Endothelial cell (in vitro differentiated cells): Measurements from ENCODE around the gene XPC. TPM values are rescaled to one million over a fixed set of nuclear protein-coding genes. Genes with fewer than 3 reads are reported as not detected.

Source experiments
- DNase-seq: peaks from one replicate; pipeline ENCODE4 v3.0.0; 2021; ENCODE audit warnings: low spot score
- H3K27ac Mint-ChIP-seq: one replicate; pipeline ENCODE4 v1.8.0; 2021; ENCODE audit warnings: mixed read lengths, inconsistent platforms; ENCODE audit not compliant: unreplicated experiment
- H3K27me3 Mint-ChIP-seq: one replicate; pipeline ENCODE4 v1.8.0; 2021; ENCODE audit warnings: mild to moderate bottlenecking, moderate library complexity, mixed read lengths, inconsistent platforms; ENCODE audit not compliant: unreplicated experiment
- H3K36me3 Mint-ChIP-seq: one replicate; pipeline ENCODE4 v1.8.0; 2021; ENCODE audit warnings: mild to moderate bottlenecking, low read depth, mixed read lengths, inconsistent platforms; ENCODE audit not compliant: unreplicated experiment
- H3K4me1 Mint-ChIP-seq: one replicate; pipeline ENCODE4 v1.8.0; 2021; ENCODE audit warnings: mild to moderate bottlenecking, mixed read lengths, inconsistent platforms; ENCODE audit not compliant: unreplicated experiment
- H3K4me3 Mint-ChIP-seq: one replicate; pipeline ENCODE4 v1.8.0; 2021; ENCODE audit warnings: mild to moderate bottlenecking, mixed read lengths, inconsistent platforms; ENCODE audit not compliant: unreplicated experiment
- H3K9me3 Mint-ChIP-seq: one replicate; pipeline ENCODE4 v1.8.0; 2021; ENCODE audit warnings: mixed read lengths, inconsistent platforms; ENCODE audit not compliant: unreplicated experiment
- CTCF ChIP-seq: fragments of 200-600 bp; sonication (generic); IDR thresholded peaks from one replicate; pipeline ENCODE4 v1.5.0; 2021; ENCODE audit warnings: antibody characterized with exemption; ENCODE audit not compliant: unreplicated experiment
- total RNA-seq: library from RNA; stranded (reverse); fragmentation: NEBNext Ultra II Directional; extraction: Animal tissue kit (Norgen Biotek cat#: 25700); gene quantifications from one replicate; pipeline ENCODE4 v1.2.1, GENCODE V29; 2021; ENCODE audit not compliant: unreplicated experiment

The XPC gene
- total RNA-seq, 1 donor from 2014 or later: 35.6 TPM

GRCh38 chr3:14137004-14137403 lies 41.4 kb downstream of the XPC start:
- Mint-ChIP-seq H3K4me1 (no peaks in the 10 kb centered on the region), H3K36me3 (peaks cover 57% of the 10 kb centered on the region)
- TF ChIP-seq CTCF: no peak

GRCh38 chr3:14135581-14135980 lies 42.8 kb downstream of the XPC start:
- Mint-ChIP-seq H3K36me3 (peaks cover 55% of the 10 kb centered on the region), H3K27me3 (peaks cover 6% of the 10 kb centered on the region), H3K4me1 (no peaks in the 10 kb centered on the region), H3K27ac (peak overlapping the region; percentile 11), H3K9me3 (no peaks in the 10 kb centered on the region), H3K4me3 (peak overlapping the region; percentile 7)
- no peak for DNase-seq
- TF ChIP-seq CTCF: no peak

More at GRCh38 chr3:14137004-14137403, 41.4 kb downstream of the XPC start:
- no peak for DNase-seq
- no peaks in the 10 kb centered on the region for H3K9me3 Mint-ChIP-seq
- H3K27me3 Mint-ChIP-seq: peaks cover 6% of the 10 kb centered on the region
- no peak overlapping the region for H3K27ac Mint-ChIP-seq
- no peak overlapping the region for H3K4me3 Mint-ChIP-seq

DNA sequence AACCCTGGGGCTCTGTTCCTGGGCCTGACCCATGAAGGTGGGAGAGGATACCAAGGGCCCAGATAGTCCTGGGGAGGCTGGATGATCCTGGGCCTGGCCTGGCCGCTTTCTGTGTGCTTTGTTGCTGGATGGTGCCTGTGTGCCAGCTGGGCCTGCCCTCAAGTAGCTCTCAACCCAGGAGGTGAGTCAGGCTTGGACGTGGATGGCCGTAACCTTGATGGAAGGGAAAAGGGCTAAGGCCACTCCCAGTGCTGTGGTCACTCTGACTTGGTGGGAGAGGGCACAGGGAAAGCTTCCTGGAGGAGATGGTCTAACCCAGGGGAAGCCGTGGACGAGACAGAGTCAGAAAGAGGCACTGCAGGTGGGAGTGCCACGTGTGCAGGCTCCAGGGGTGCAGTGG lies 44.1 kb downstream of the XPC start:
- H3K27ac Mint-ChIP-seq: no peak overlapping the region
- peaks cover 54% of the 10 kb centered on the region for H3K36me3 Mint-ChIP-seq
- no peaks in the 10 kb centered on the region for H3K9me3 Mint-ChIP-seq
- DNase-seq: no peak
- TF ChIP-seq CTCF: no peak
- no peak overlapping the region for H3K4me3 Mint-ChIP-seq
- H3K4me1 Mint-ChIP-seq: peaks cover 3% of the 10 kb centered on the region
- H3K27me3 Mint-ChIP-seq: peaks cover 6% of the 10 kb centered on the region

GRCh38 chr3:14133876-14134275 lies 44.5 kb downstream of the XPC start:
- Mint-ChIP-seq H3K9me3 (no peaks in the 10 kb centered on the region), H3K27me3 (peaks cover 6% of the 10 kb centered on the region), H3K36me3 (peaks cover 56% of the 10 kb centered on the region), H3K4me1 (peaks cover 3% of the 10 kb centered on the region), H3K27ac (no peak overlapping the region), H3K4me3 (no peak overlapping the region)
- DNase-seq: no peak
- TF ChIP-seq CTCF: no peak

DNA sequence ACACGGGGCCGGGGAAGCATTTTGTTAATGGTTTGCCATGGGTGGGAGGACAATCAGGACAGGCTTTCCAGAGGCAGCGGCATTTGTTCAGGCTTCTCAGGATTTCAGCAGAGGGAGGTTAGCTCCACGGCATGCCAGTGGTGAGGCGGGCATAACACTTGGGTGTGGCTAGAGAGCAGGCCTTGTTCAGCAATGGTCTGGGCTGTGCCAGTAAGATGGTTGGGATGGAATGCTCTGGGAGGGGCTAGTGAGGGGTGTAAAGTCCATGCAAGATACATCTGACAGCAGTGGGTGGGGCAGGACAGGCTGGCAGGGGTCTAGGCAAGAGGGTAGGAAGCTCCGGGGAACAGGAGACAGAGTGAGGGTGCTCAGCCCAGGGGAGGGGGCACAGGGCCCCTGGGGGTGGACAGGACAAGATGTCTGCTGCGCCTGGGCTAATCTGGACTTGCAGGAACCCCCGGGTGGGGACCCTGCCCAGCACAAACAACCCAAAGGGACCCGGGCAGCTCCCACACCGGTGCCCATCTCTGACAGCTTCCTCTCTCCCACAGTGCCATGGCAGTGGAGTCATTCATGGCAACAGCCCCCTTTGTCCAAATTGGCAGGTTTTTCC lies 45.1 kb downstream of the XPC start:
- peaks cover 3% of the 10 kb centered on the region for H3K4me1 Mint-ChIP-seq
- no peak overlapping the region for H3K4me3 Mint-ChIP-seq
- H3K36me3 Mint-ChIP-seq: peaks cover 58% of the 10 kb centered on the region
- no peak for TF ChIP-seq CTCF
- H3K27ac Mint-ChIP-seq: peak overlapping the region; percentile 9
- DNase-seq: no peak
- H3K27me3 Mint-ChIP-seq: peaks cover 3% of the 10 kb centered on the region
- no peaks in the 10 kb centered on the region for H3K9me3 Mint-ChIP-seq
